HG03571 (cell line): Measurements from ENCODE around the gene PEX5L.

Source experiments
- ATAC-seq: cut with Tn5 transposase; IDR thresholded peaks from one replicate; pipeline ENCODE4 v1.9.1; 2021; ENCODE audit not compliant: unreplicated experiment

PEX5L gene

DNA sequence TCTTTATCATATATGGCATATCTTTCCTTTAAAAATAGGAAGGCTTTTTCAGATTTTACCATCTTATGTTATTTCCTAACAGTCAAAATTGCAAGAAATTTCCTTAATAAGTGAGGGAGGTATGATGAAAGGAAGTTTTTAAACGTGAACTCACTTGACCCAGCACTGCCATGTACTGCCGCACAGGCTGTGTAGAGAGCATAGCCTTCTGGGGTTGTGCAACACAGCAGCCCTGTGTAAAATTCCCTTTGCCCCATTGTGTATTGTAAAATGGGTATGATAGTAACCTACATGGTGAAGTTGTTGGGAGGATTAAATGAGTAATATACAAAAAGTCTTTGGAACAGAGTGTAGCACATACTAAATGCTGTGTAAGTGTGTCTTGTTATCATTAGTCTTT lies 78.6 kb downstream of the PEX5L start:
- ATAC-seq, result no peak

DNA sequence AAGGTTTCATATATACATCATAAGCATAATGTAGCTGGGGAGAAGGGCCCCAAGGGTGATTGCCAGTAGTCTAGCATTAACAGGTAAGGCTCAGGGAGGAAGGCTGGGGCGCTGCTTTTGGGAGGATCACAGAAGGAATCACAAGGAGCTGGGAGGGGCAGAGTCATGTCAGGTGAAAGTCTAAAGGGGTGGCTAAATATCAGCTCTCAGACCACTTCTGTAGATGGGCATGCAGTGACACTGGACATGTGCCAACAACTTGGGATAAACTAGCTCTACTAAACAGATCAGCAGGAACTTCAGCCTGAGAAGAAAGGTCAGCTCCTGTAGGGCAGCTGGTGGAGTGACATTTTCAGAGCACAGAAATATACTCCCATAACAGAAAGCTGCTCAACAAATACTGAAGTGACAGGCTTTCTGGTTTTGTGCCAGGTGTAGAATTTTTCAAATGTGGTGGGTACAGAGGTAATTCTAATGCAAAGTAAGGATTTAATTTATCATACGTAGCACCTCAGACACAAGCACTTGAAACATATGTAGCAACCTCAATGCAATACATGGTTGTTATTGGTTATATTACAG lies 79.4 kb downstream of the PEX5L start:
- ATAC-seq, result no peak

DNA sequence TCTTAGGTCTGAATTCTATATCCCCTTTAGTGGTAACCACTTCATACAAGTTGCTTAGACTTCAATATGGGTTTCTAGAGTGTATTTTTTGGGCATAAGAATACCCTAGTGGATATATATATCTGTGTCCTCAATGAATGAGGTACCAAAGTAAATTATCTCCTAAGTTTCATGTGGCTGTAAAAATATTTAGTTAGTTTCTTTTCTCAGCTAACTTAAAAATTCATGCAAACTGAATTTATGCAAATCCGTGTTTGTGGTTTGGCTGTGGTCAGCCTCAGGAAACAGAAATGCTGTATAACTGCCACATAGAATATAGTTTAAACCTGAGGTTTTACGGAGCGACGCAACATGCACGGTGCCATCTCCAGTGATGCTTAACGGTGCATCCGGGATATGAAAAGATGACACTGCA lies 80.3 kb downstream of the PEX5L start:
- ATAC-seq, result peak; percentile 90

DNA sequence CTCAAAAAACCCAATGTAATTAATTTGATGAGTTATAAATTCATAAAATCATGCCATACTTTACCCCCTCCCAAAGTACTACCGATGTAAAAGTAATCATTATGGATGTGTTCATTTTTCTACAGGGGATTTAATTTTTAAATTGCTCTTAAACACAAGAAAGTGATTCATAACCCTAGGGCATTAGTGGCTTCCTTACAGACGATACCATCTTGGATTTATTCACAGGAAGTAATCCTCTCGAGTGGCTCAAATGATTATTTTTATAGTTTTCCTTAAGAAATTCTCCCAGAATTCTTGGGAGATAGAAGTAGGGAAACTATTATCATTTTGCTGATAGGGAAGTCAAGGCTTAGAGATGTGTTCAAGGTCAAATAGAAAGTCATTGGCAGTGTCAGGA lies 80.9 kb downstream of the PEX5L start:
- ATAC-seq, result no peak

DNA sequence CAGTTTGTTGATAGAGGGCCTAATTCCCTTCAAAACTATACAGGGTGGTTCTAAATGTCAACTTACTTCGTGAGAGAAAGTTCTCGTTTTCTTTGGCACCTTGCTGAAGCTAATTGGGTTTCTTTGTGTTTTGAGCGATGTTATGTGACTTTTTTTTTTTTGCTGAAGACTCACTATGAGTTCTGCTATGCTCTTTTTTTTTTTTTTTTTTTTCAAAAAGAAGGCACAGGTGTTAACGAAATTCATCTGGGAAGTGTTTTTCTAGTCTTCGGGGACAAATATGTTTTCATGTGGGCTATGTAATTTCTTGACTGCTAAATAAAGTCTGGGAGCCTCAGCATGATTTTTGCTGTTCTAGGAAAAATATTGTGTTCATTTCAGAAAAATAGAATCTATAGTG lies 81.5 kb downstream of the PEX5L start:
- ATAC-seq, result no peak

DNA sequence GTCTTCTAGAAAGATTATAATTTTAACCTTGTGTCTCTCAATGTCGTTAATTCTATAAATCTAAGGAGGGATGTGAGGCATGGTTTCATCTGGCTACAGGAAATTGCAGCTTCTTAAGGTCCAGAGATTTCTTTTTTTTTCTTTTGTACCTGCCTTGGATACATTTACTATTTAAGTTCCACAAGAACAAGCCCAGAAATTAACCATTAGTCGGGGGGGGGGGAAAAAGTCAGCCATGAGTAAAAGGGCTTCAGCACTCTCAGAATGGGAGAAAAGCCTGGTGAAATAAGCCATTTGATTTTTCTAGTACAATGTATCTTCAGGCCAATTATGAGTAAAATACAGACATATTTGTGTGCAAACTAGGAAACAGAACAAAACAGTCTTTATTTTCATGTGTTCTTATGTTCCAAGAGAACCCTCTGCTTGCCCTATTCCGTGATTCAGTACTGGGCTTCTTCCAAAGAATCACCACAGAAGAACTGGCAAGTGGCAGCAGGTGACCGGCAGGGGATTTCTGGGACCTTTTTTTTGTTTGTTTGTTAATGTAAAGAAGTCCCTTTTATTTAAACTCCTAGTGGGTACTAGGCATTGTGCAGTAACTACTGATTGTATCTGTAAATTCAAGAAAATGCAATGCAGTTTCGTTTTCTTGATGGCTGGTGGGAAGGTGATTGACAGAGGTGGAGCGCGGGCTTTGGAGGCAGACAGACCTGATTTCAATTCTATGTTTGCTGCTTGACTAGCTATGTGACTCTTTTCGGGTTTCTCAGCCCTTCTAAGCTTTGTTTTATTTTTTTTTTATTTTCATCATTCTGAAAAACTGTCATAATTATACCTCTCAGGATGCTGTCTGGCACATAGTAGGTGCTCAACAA lies 82.5 kb downstream of the PEX5L start:
- ATAC-seq, result no peak

DNA sequence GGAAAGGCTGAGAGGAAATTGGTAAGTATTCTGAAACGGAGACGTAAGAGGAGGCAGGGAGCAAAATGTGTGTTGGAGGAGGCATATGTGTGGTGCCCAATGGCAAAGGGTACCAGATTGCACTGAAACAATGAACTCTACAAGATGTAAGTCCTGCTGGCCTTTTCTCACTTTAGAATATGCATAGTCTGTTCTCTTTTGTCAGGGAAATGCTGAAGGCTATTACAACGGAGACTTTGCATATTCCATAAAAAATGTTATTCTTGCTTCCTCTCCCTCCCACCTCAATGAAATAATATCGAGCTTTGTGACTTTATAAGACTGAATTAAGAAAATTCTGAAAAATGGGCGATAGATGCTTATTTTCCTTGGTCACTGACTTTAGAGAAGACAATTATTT lies 85.9 kb downstream of the PEX5L start:
- no peak for ATAC-seq

DNA sequence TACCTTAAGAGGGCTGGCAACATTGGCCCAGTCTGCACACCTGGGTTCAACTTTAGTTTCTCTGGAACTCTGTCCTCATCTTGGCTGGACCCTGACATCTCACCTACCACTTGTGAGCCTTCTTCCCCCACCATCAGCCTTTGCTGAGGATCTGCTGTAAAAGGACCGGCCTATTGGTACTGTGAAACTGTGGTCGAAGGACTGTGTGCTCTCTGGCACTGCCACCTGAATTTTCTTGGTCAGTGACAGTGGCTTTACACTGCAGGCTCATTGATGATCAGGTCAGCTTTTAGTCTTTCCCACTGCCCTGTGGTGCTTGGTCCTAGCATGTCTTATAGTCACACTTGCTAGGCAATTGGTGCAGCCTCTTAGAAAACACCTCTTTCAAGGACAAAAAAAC lies 86.9 kb downstream of the PEX5L start:
- peak; percentile 27 for ATAC-seq

DNA sequence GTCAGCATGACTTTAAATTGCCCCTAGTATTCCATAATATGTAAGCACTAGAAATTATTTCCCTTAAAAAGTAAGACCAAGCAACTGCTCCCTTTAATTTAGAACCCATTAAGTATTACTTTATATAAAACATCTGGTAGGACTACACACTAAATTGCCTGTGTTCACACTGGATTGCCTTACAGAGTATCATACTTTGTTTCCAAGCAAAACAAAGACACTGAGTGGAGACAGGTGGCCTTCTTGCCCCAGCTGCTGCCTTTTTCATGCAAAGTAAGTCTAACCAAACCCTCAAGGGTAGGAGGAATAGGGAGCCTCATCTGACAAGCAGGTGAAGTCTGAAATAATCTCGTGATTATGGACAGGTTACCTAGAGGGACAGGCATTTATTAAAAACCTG lies 87.3 kb downstream of the PEX5L start:
- peak; percentile 61 for ATAC-seq

DNA sequence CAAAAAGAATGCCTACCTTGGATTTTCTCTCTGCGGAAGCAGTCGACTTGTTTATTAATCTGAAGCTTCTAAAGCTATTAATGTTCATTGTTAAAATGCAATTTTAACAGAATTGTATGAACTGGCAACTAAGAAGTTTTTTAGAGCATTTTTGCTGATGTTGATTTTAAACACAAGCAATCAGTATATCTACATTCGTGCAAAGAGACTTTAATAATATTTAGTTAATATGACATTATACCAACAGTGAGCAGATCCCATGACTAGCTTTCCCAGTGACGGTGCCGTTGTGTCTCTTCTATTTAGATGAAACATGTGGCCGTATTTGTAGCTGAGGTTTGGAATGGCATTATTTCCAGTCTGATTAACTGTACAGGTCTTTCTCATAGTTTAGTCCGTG lies 88.0 kb downstream of the PEX5L start:
- no peak for ATAC-seq

DNA sequence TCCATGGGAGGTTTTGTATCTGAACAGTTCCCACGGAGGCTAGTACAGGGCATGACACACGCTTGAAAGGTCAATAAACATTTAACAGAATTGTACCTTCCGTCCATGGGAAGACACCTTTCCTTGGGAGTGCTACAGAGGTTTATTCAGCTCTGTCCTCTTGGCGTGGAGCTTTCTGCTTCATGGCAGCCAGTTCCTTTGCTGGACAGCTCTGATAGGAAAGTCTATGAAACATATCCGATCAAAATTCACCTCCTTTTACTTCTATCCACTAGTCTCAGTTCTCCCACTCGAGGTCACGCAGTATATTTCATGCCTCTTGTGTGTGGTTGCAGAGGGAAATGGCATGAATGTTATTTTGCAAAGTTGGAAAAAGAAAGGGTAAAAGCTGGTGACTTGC lies 91.2 kb downstream of the PEX5L start:
- ATAC-seq, result no peak

DNA sequence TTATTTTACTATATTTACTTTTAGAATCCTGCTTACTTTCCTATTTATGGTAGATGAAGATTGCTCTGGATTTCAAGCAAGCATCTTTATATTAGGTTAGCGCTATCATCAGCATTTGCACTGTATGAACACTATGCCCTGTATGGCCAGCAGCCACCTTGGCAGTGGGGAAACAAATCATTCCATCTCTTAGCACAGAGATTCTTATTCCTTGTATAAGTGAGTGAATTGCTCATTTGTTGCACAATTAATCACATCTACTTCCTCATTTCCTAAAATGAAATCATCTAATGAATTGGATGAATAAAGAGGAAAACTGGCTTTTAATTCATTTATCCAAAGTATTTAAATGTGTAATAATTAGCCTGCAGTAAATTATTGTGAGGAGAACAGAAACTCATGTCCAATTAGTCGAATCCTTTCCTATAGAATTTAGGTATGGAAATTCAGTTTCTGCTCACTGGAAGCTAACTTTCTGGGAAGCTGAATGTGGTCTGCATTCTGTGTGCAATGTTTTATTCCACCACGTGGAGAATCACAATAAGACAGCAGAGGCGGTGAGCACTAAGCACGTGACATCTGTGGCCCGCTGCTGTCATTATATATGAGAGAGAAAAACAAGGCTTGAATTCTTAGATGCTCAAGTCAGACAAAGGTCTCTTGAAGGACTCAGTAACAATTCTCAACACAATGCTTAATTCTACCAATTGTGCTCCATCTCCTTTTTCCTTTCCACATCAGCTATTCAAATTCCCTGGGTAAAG lies 93.4 kb downstream of the PEX5L start:
- no peak for ATAC-seq

DNA sequence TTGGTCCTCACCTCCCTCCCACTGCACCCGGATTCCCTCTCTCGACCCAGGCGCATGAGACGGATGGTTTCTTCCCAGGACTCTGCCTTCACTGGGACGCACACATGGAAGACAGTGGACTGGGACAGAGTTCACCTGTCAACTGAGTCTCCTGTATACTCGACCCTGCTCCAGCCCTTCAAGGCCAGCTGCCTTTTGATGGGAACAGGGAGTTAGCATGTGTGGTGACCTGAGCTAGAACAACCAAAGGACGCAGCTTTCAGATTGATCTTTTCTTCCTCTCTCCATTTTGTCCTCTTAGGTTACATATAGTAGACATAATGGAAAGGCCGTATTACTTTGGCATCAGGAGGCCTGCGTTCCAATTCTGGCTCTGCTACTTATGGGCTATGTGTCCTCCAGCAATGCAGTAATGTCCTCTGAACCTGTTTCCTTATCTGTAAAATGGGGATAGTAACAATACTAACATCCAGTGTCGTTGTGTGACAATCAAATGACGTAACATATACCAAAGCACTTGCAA lies 94.1 kb downstream of the PEX5L start:
- ATAC-seq, result peak; percentile 30

DNA sequence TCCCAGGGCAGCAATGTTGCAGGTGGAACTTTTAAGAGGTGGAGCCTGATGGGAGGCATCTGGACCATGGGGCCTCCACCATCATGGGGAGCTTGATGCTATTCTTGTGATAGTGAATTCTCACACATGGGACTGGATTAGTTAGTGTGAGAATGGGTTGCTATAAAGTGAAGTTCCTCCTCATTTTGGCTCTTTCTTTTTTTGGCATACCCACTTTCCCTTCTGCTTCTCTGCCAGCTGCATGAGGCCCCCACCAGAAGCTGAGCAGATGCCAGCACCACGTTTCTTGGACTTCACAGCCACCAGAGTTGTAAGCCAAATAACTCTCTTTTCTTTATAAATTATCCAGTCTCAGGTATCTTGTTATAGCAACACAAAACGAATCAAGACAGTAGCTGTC lies 101.0 kb downstream of the PEX5L start:
- no peak for ATAC-seq

DNA sequence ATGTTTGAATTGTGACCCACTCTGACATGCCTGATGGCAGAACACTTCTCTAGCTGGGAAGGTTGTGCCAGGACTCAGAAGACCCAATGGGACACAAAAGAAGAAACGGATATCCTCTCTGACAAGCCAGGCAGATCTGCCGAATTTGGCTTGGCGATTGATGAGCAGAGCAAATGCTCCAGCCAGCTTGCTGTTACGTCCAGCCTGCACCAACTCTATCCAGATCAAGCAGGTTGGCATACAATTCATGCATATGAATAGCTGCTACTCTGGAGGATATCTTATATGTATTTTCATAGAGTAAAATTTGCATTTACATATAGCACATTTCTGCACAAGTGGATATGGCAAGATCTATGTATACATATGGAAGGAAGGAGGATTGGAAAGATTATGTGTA lies 102.8 kb downstream of the PEX5L start:
- no peak for ATAC-seq

DNA sequence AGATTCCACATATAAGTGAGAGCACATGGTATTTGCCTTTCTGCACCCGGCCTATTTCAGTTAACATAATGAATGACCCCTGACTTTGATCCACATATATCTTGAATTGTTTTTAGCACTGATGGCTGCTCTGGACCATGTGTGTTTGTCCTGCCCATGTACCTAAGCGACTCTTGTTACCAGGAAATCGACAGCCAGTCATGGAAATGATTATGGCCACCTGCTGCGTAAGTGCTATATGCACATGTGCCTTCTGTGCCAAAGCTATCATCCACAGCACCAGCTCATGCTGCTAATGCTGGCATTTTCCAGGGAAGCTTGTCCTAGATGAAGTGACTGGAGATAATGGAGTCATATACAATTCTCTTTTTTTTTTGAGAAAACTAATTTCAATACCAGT lies 103.7 kb downstream of the PEX5L start:
- ATAC-seq, result no peak

DNA sequence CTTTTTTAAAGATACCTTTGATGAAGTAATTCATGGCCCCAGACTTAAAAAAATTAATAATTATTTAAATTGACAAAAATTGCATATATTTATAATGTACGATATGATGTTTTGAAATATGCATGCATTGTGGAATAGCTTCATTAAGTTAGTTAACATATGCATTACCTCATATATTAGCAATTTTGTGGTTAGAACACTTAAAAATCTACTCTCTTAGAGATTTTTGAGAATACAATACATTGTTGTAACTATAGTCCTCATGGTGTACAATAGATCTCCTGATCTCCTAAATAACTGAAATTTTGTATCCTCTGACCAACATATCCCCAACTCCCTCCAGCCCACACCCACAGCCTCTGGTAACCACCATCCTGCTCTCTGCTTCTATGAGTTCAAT lies 104.1 kb downstream of the PEX5L start:
- ATAC-seq, result no peak

DNA sequence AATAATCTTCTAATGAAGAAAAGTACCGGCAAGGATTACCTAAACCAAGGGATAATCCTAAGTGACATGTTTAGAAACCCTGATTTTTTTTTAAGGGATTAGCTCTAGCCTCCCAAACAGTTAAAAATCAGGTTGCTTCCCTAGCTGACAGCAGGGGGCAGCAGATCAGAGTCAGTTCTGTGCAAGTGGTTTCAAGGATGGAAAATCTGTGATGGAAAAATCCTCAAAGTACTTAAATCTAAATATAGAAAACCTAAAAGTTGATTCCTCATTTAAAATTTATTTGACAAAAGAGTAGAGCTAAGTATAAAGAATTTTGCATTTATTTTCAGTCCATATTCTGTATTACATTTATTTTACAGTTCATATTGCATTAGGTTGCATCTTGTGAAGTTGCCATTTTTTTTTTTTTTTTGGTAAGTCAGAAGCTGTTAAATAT lies 107.6 kb downstream of the PEX5L start:
- ATAC-seq, result no peak

DNA sequence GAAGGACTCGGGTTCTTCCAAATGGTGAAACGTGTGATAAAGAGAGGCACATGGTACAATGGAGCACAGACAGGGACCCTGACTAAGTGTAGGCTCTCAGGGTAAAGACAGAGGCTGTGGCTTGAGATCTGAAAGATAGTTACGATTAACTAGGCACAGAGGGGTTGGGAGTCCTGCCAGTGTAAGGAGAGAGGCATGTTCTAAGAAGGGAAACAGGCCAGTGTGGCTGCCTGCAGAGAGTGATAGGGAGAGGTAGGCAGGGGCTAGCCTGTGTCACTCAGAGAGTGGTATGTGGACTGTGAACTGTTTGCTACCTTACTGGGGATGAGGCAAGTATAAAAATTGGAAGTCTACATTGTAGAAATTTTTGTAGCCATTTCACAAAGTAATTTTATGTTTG lies 109.5 kb downstream of the PEX5L start:
- no peak for ATAC-seq

DNA sequence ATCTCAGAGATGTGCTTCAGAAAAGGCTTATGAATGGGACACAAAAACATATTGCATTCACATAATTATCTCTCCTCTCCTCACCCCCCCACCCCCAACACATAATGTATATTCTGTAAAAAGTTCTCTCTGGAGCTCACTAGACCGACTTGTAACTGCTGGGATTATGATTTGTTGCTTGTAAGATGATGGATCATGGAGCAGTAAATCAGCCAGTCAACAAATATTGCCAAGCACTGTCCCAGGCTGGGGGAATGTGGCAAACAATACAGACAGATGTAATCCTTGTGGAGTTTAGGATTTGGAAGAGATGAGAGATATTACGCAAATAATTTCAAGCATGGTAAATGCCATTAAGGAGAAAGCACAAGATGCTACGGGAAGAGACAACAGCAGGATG lies 114.8 kb downstream of the PEX5L start:
- no peak for ATAC-seq

DNA sequence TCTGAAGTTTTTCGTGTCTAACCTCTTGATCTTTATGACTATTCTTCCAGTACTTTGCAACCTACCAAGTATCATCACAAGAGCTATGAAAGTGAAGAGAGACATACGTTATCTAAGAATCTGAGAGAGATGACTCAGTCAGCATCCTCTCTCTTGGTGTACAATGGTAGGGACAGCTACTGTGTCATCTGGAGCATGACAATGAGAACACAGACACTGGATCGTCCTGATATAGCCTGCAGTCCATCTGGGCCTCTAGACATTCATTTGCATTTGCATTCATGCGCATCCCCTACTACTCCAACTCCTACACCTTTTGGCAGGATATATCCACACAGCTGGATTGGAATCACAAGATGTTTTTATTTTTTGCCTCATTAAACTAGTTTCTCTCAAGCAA lies 115.2 kb downstream of the PEX5L start:
- ATAC-seq, result peak; percentile 95
